Ovary (tissue), 9 donors: ENCODE measurements around the gene GDF11. TPM values are rescaled to one million over a fixed set of nuclear protein-coding genes. Genes with fewer than 3 reads are reported as not detected.

Experiments used
- DNase-seq, 5 donors: peaks; one replicate each; pipeline ENCODE4 v3.0.0-alpha.2; 2019 to 2020
- H3K27ac ChIP-seq, 2 donors: fragments of 200-600 bp; one replicate each; pipeline versions ENCODE4 v1.5.1 to v1.8.0; 2019 to 2022
- H3K27me3 ChIP-seq: fragments of 200-600 bp; one replicate; pipeline ENCODE4 v1.8.0; 2022
- H3K36me3 ChIP-seq: fragments of 200-600 bp; sonication (generic); one replicate; pipeline ENCODE4 v1.5.1; 2019
- H3K4me1 ChIP-seq: one replicate; pipeline ENCODE4 v1.8.1; 2013; ENCODE audit warnings: mild to moderate bottlenecking, moderate library complexity; ENCODE audit not compliant: insufficient read depth
- H3K4me3 ChIP-seq: fragments of 200-600 bp; sonication (generic); one replicate; pipeline ENCODE4 v1.5.1; 2017
- H3K9me3 ChIP-seq, 2 donors: fragments of 200-600 bp in 1 of 2; sonication (generic) in 1 of 2; one replicate each; pipeline versions ENCODE4 v1.5.1 to v1.8.1; 2013 to 2019; ENCODE audit warnings: mild to moderate bottlenecking in 1 of 2, moderate library complexity in 1 of 2
- CTCF ChIP-seq, 3 donors: fragments of 450-650 bp in 2 of 3; fragments of 200-600 bp in 1 of 3; IDR thresholded peaks; one replicate each; pipeline versions ENCODE4 v1.5.1 to v1.8.0; 2016 to 2022; ENCODE audit warnings: antibody characterized with exemption in 3 of 3, mild to moderate bottlenecking in 1 of 3
- EP300 ChIP-seq: sonication (generic); formaldehyde crosslinking; IDR thresholded peaks from one replicate; pipeline ENCODE4 v1.6.1; 2017; ENCODE audit warnings: antibody characterized with exemption
- POLR2A ChIP-seq: fragments of 450-650 bp; IDR thresholded peaks from one replicate; pipeline ENCODE4 v1.6.1; 2017; ENCODE audit warnings: antibody characterized with exemption, mild to moderate bottlenecking, moderate library complexity
- WGBS, 3 donors: extraction: QIAGEN DNeasy Blood & Tissue Kit in 1 of 3; methylation state at CpG; one replicate each; pipeline versions ENCODE4 v1.1.5 to v1.1.7; 2013 to 2017; 5-methylcytosine and 5-hydroxymethylcytosine counted together
- intact Hi-C, 4 donors: fragments of 100-400 bp; cut with DNase I; formaldehyde crosslinking; loops; one replicate each; pipeline versions ENCODE4 v1.11.0 to v1.15.1; 2022 to 2023
- polyA plus RNA-seq, 2 donors: library from polyadenylated mRNA; stranded (reverse); fragments of 200-250 nt in 1 of 2; fragments of 350-450 nt in 1 of 2; fragmentation: Illumina TruSeq in 1 of 2; extraction: RNeasy Lipid Tissue Mini Kit (QIAGEN cat#74804) in 1 of 2; gene quantifications; one replicate each; pipeline ENCODE4 v1.2.3, GENCODE V29; 2013 to 2014
- total RNA-seq, 7 donors: library from RNA; depleted of rRNA in 2 of 7; stranded (reverse); fragments of >200 nt in 2 of 7; fragmentation: NEBNext Ultra II Directional in 3 of 7; extraction: Animal tissue kit (Norgen Biotek cat#: 25700) in 3 of 7; gene quantifications; one replicate each; pipeline versions ENCODE4 v1.1.0 to v1.2.4, GENCODE V29; 2016 to 2023
- donor health status: DM: no; HTN: no; CAD: no; lungs with moderate emphysema.
- donor health status: DM: no; HTN: no; CAD: no.
- donor health status: Bipolar disorder and iron deficiency.
- donor health status: DM: yes; HTN: yes; CAD: no.
- donor health status: DM: no; HTN: no; CAD: no.
- donor health status: DM: yes; HTN: yes; CAD: no.

Gene GDF11
- total and polyA plus RNA-seq, 9 donors: 2.2 to 27.7 (median 9.8) TPM

GRCh38 chr12:55771736-55772135 lies 28.8 kb downstream of the GDF11 start:
- H3K4me1 ChIP-seq: no peaks in the 10 kb centered on the region
- H3K36me3 ChIP-seq: no peaks in the 10 kb centered on the region
- no peaks in the 10 kb centered on the region for H3K27me3 ChIP-seq
- intact Hi-C loops: no loop called here
- DNase-seq: no peak
- H3K27ac ChIP-seq: no peak overlapping the region
- no peak overlapping the region for H3K4me3 ChIP-seq
- TF ChIP-seq CTCF (IDR thresholded peaks at IDR 0.05): no peak
- no peak for TF ChIP-seq POLR2A
- TF ChIP-seq EP300: no peak
- 57 to 65% (median 59%) methylated on average over 6 of the region's 6 CpGs for WGBS, 3 donors
- no peaks in the 10 kb centered on the region for H3K9me3 ChIP-seq

- Histone ChIP-seq H3K4me3 (no peak overlapping the region), H3K27ac (no peak overlapping the region), H3K9me3 (no peaks in the 10 kb centered on the region), H3K36me3 (no peaks in the 10 kb centered on the region), H3K27me3 (no peaks in the 10 kb centered on the region), H3K4me1 (no peaks in the 10 kb centered on the region)
- DNase-seq: no peak
- intact Hi-C loops: no loop called here
- WGBS, 3 donors: 93 to 96% (median 94%) methylated on average over 3 of the region's 3 CpGs
- TF ChIP-seq CTCF (IDR thresholded peaks at IDR 0.05): no peak
- no peak for TF ChIP-seq EP300
- TF ChIP-seq POLR2A: no peak
Observed at GRCh38 chr12:55777856-55778255, 34.9 kb downstream of the GDF11 start.

- intact Hi-C loops: no loop called here
- no peaks in the 10 kb centered on the region for H3K27me3 ChIP-seq
- no peaks in the 10 kb centered on the region for H3K36me3 ChIP-seq
- no peaks in the 10 kb centered on the region for H3K4me1 ChIP-seq
- DNase-seq: no peak
- 19 to 33% (median 24%) methylated on average over 2 of the region's 2 CpGs for WGBS, 3 donors
- TF ChIP-seq POLR2A: no peak
- no peak for TF ChIP-seq EP300
- no peak for TF ChIP-seq CTCF (IDR thresholded peaks at IDR 0.05)
- H3K27ac ChIP-seq: no peak overlapping the region
- H3K9me3 ChIP-seq: no peaks in the 10 kb centered on the region
- no peak overlapping the region for H3K4me3 ChIP-seq
Observed at GRCh38 chr12:55780685-55781084, 37.8 kb downstream of the GDF11 start.

- DNase-seq: no peak
- TF ChIP-seq POLR2A (no peak), CTCF (IDR thresholded peaks at IDR 0.05) (no peak), EP300 (no peak)
- intact Hi-C loops: no loop called here
- H3K27me3 ChIP-seq: no peaks in the 10 kb centered on the region
- H3K4me3 ChIP-seq: no peak overlapping the region
- no peaks in the 10 kb centered on the region for H3K36me3 ChIP-seq
- no peak overlapping the region for H3K27ac ChIP-seq
- no peaks in the 10 kb centered on the region for H3K9me3 ChIP-seq
- WGBS, 3 donors: 77 to 82% (median 81%) methylated on average over 7 of the region's 7 CpGs
- H3K4me1 ChIP-seq: no peaks in the 10 kb centered on the region
Observed at GRCh38 chr12:55788546-55788945, 45.6 kb downstream of the GDF11 start.

GRCh38 chr12:55789171-55789570 lies 46.2 kb downstream of the GDF11 start:
- H3K4me3 ChIP-seq: no peak overlapping the region
- no peak overlapping the region for H3K27ac ChIP-seq
- no peaks in the 10 kb centered on the region for H3K36me3 ChIP-seq
- DNase-seq: no peak
- TF ChIP-seq POLR2A (no peak), CTCF (IDR thresholded peaks at IDR 0.05) (no peak), EP300 (no peak)
- 84 to 91% (median 86%) methylated on average over 2 of the region's 2 CpGs for WGBS, 3 donors
- H3K9me3 ChIP-seq: no peaks in the 10 kb centered on the region
- no peaks in the 10 kb centered on the region for H3K4me1 ChIP-seq
- H3K27me3 ChIP-seq: no peaks in the 10 kb centered on the region
- intact Hi-C loops: no loop called here
